ENCODE results near the gene GDI2.

- TF ChIP-seq, protein P1, sequence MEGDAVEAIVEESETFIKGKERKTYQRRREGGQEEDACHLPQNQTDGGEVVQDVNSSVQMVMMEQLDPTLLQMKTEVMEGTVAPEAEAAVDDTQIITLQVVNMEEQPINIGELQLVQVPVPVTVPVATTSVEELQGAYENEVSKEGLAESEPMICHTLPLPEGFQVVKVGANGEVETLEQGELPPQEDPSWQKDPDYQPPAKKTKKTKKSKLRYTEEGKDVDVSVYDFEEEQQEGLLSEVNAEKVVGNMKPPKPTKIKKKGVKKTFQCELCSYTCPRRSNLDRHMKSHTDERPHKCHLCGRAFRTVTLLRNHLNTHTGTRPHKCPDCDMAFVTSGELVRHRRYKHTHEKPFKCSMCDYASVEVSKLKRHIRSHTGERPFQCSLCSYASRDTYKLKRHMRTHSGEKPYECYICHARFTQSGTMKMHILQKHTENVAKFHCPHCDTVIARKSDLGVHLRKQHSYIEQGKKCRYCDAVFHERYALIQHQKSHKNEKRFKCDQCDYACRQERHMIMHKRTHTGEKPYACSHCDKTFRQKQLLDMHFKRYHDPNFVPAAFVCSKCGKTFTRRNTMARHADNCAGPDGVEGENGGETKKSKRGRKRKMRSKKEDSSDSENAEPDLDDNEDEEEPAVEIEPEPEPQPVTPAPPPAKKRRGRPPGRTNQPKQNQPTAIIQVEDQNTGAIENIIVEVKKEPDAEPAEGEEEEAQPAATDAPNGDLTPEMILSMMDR (IDR thresholded peaks at IDR 0.05) = no peak
- no peak for TF ChIP-seq POLR2A (IDR thresholded peaks at IDR 0.05)
These were observed 27.4 kb upstream of the GDI2 start for GRCh38 chr10:5840314-5841307.

All from body of pancreas (tissue), 4 donors.